ENCODE measurements around the gene CYP2A6.
"Not testable (repeated sequence)": the region's sequence is repeated elsewhere in the genome, so short reads cannot be mapped to it uniquely, and the experiment has no call there.

Gene CYP2A6

GRCh38 chr19:40822161-40822560, 28.1 kb downstream of the CYP2A6 start:
- Histone ChIP-seq H3K4me1 (ENCODE audit: control insufficient read depth in 1 of 2, insufficient read depth in 1 of 2, low read depth in 1 of 2, low read length in 1 of 2) (peaks cover 68 to 79% of the 10 kb centered on the region in 2 experiments), H3K9me3 (no peaks in the 10 kb centered on the region), H3K27me3 (no peaks in the 10 kb centered on the region), H3K27ac (peak overlapping the region; percentile 98), H3K4me3 (ENCODE audit: low read depth in 1 of 2, low read length in 1 of 2) (peak overlapping the region in 1 of 2 experiments; percentile 57), H3K36me3 (no peaks in the 10 kb centered on the region)
- no peak for TF ChIP-seq CTCF (IDR thresholded peaks at IDR 0.05)

DNA sequence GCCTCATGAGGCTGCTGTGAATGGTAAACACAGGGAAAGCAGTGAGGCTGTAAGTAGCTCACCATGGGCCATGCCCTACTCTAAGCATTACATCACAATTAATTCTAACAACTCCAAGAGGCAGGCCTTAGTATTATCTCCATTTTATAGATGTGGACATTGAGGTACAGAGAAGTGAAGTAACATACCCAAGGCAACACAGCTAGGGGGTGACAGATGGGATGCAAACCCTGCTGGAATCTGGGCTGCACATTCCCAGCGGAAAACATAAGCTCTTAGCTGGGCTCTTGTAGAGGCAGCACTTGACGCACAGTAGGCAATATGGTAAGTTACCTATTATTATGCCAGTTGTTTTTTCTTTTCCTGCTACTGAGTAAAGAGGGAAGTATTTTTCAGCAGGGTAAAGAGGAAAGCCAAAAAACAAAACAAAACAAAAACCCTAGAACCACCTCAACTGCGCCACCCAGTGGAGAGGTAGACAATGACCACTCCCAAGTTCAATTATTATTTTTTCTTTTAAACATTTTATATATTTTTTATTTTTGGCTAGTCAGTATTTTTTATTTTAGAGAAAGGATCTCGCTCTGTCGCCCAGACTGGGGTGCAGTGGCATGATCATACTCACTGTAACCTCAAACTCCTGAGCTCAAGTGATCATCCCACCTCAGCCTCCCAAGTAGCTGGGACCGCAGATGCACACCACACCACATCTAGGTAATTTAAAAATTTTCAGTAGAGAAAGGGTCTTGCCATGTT, 30.6 kb downstream of the CYP2A6 start:
- H3K27me3 ChIP-seq, H3K36me3 ChIP-seq, H3K9me3 ChIP-seq: not testable (repeated sequence)
- H3K4me1 ChIP-seq (ENCODE audit: control insufficient read depth in 1 of 2, insufficient read depth in 1 of 2, low read depth in 1 of 2, low read length in 1 of 2), result peaks cover 51 to 55% of the 10 kb centered on the region in 2 experiments
- peak; percentile 85 for TF ChIP-seq CTCF (IDR thresholded peaks at IDR 0.05)
- H3K27ac ChIP-seq, result peak overlapping the region; percentile 91
- H3K4me3 ChIP-seq (ENCODE audit: low read depth in 1 of 2, low read length in 1 of 2), result peak overlapping the region in 1 of 2 experiments; percentile 54

DNA sequence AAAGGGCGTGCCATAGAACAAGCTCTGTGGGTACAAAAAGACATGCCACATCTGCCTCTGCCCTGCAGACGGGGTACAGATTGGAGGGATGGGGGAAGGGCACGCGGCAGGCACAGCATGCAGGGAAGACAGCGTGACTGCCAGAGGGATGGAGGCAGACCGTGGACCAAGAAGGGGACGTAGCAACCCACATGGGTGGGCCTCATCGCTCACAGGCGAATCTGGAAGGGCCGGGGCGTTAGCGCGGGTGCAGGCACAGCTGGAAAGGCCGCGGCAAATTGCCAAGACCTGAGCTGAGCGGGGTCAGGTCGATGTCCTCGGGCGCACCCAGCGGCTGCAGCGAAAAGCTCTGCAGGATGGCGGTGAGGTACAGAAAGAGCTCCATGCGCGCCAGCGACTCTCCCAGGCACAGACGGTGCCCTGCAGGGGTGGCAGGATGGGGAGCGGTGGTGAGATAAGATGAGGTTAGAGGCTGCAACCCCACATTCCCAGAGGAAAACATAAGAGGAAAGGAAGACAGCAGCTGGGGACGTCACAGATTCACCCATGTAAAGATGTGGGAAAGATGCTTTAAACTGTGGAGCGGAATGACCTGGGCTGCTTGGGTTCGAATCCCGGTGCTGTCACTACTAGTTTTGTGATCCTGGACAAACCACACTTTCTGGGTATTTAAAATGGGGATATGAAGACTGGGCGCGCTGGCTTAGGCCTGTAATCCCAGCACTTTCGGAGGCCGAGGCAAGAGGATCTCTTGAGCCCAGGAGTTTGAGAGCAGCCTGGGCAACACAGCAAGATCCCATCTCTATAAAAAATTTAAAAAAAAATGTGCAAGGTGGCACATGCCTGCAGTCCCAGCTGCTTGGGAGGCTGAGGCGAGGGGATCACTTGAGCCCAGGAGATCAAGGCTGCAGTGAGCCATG, 31.5 kb downstream of the CYP2A6 start:
- TF ChIP-seq CTCF (IDR thresholded peaks at IDR 0.05), result peak; percentile 61
- H3K27ac ChIP-seq, result peak overlapping the region; percentile 91
- H3K9me3 ChIP-seq, H3K36me3 ChIP-seq: not testable (repeated sequence)
- peaks cover 12% of the 10 kb centered on the region for H3K27me3 ChIP-seq
- H3K4me3 ChIP-seq (ENCODE audit: low read depth in 1 of 2, low read length in 1 of 2), result peak overlapping the region; percentile 37 to 54
- H3K4me1 ChIP-seq (ENCODE audit: control insufficient read depth in 1 of 2, insufficient read depth in 1 of 2, low read depth in 1 of 2, low read length in 1 of 2), result peaks cover 42 to 46% of the 10 kb centered on the region in 2 experiments

- no peaks in the 10 kb centered on the region for H3K36me3 ChIP-seq
- no peak overlapping the region for H3K4me3 ChIP-seq (ENCODE audit: low read depth in 1 of 2, low read length in 1 of 2)
- peaks cover 34% of the 10 kb centered on the region for H3K27me3 ChIP-seq
- no peak overlapping the region for H3K27ac ChIP-seq
- H3K9me3 ChIP-seq, result no peaks in the 10 kb centered on the region
- no peak for TF ChIP-seq CTCF (IDR thresholded peaks at IDR 0.05)
- H3K4me1 ChIP-seq (ENCODE audit: control insufficient read depth in 1 of 2, insufficient read depth in 1 of 2, low read depth in 1 of 2, low read length in 1 of 2), result peaks cover 35 to 38% of the 10 kb centered on the region in 2 experiments
Observed at GRCh38 chr19:40815223-40815622, 35.0 kb downstream of the CYP2A6 start.

DNA sequence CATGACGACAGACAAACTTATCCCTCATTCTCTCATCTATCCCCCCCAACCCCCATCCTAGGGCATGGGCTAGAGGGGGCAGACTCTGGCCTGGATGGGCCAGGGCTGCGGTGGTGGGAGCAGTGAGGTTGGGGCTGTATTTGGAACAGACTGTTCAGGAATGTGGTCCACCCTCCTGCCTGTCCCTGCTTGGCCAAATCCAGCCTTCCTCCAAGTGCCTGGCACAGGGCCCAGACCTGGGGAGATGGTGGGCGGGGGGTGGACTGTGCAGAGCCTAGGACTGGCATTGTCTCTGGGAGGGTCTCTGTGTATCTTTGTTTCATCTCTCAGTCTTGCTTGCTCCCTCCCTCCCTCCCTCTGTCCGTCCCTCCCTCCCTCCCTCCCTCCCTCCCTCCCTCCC, 37.1 kb downstream of the CYP2A6 start:
- H3K36me3 ChIP-seq, result peaks cover 18% of the 10 kb centered on the region
- no peaks in the 10 kb centered on the region for H3K9me3 ChIP-seq
- no peak overlapping the region for H3K27ac ChIP-seq
- peaks cover 24 to 28% of the 10 kb centered on the region in 2 experiments for H3K4me1 ChIP-seq (ENCODE audit: control insufficient read depth in 1 of 2, insufficient read depth in 1 of 2, low read depth in 1 of 2, low read length in 1 of 2)
- H3K27me3 ChIP-seq, result peaks cover 34% of the 10 kb centered on the region
- no peak overlapping the region for H3K4me3 ChIP-seq (ENCODE audit: low read depth in 1 of 2, low read length in 1 of 2)
- no peak for TF ChIP-seq CTCF (IDR thresholded peaks at IDR 0.05)

- H3K36me3 ChIP-seq, result peaks cover 25% of the 10 kb centered on the region
- H3K4me3 ChIP-seq (ENCODE audit: low read depth in 1 of 2, low read length in 1 of 2); H3K27ac ChIP-seq; H3K9me3 ChIP-seq: not testable (repeated sequence)
- peaks cover 34% of the 10 kb centered on the region for H3K27me3 ChIP-seq
- peaks cover 24 to 25% of the 10 kb centered on the region in 2 experiments for H3K4me1 ChIP-seq (ENCODE audit: control insufficient read depth in 1 of 2, insufficient read depth in 1 of 2, low read depth in 1 of 2, low read length in 1 of 2)
Observed at GRCh38 chr19:40812571-40812970, 37.7 kb downstream of the CYP2A6 start.

Data from neutrophil (primary cell).